ENCODE results near the gene TMEM26. TPM values are rescaled to one million over a fixed set of nuclear protein-coding genes. Genes with fewer than 3 reads are reported as not detected.

The TMEM26 gene
- total and polyA plus RNA-seq, 2 donors from 2014 or later = 1.2 to 1.6 TPM

- no peak overlapping the region for H3K9ac ChIP-seq (ENCODE audit: low read length in 3 of 3)
- H3K27ac ChIP-seq (ENCODE audit: low read depth in 2 of 2, low read length in 2 of 2) = no peak overlapping the region
- no peaks in the 10 kb centered on the region for H3K4me1 ChIP-seq (ENCODE audit: control insufficient read depth in 2 of 3, insufficient read depth in 2 of 3, low read depth in 1 of 3, low read length in 3 of 3)
- H3K27me3 ChIP-seq (ENCODE audit: control insufficient read depth, insufficient read depth, low read length) = no peaks in the 10 kb centered on the region
- H3K36me3 ChIP-seq (ENCODE audit: control insufficient read depth in 2 of 3, insufficient read depth in 3 of 3, low read length in 3 of 3) = no peaks in the 10 kb centered on the region
- FAIRE-seq = no peak
- peak in 1 of 5 donors; percentile 29 for DNase-seq
- H3K9me3 ChIP-seq (ENCODE audit: control insufficient read depth in 2 of 3, insufficient read depth in 1 of 3, low read length in 3 of 3) = no peaks in the 10 kb centered on the region
- no peak overlapping the region for H3K4me3 ChIP-seq (ENCODE audit: low read length in 3 of 3)
- no peak for TF ChIP-seq CTCF (IDR thresholded peaks at IDR 0.05; ENCODE audit: borderline replicate concordance, extremely low read depth, insufficient read depth)
- intact Hi-C loops (cut with DNase I) = no loop called here
Observed at GRCh38 chr10:61475449-61475873, 22.3 kb upstream of the TMEM26 start.

GRCh38 chr10:61472090-61472674 is 19.0 kb upstream of the TMEM26 start:
- Histone ChIP-seq H3K27me3 (ENCODE audit: control insufficient read depth, insufficient read depth, low read length) (no peaks in the 10 kb centered on the region), H3K9me3 (ENCODE audit: control insufficient read depth in 2 of 3, insufficient read depth in 1 of 3, low read length in 3 of 3) (no peaks in the 10 kb centered on the region), H3K4me3 (ENCODE audit: low read length in 3 of 3) (no peak overlapping the region), H3K9ac (ENCODE audit: low read length in 3 of 3) (no peak overlapping the region), H3K4me1 (ENCODE audit: control insufficient read depth in 2 of 3, insufficient read depth in 2 of 3, low read depth in 1 of 3, low read length in 3 of 3) (no peaks in the 10 kb centered on the region), H3K27ac (ENCODE audit: low read depth in 2 of 2, low read length in 2 of 2) (no peak overlapping the region), H3K36me3 (ENCODE audit: control insufficient read depth in 2 of 3, insufficient read depth in 3 of 3, low read length in 3 of 3) (no peaks in the 10 kb centered on the region)
- TF ChIP-seq CTCF (IDR thresholded peaks at IDR 0.05; ENCODE audit: borderline replicate concordance, extremely low read depth, insufficient read depth) = no peak
- DNase-seq = no peak
- intact Hi-C loops (cut with DNase I) = no loop called here
- FAIRE-seq = no peak

- no peak for DNase-seq
- no peak for FAIRE-seq
- Histone ChIP-seq H3K9me3 (ENCODE audit: control insufficient read depth in 2 of 3, insufficient read depth in 1 of 3, low read length in 3 of 3) (no peaks in the 10 kb centered on the region), H3K4me1 (ENCODE audit: control insufficient read depth in 2 of 3, insufficient read depth in 2 of 3, low read depth in 1 of 3, low read length in 3 of 3) (no peaks in the 10 kb centered on the region), H3K36me3 (ENCODE audit: control insufficient read depth in 2 of 3, insufficient read depth in 3 of 3, low read length in 3 of 3) (no peaks in the 10 kb centered on the region), H3K9ac (ENCODE audit: low read length in 3 of 3) (no peak overlapping the region), H3K4me3 (ENCODE audit: low read length in 3 of 3) (no peak overlapping the region), H3K27me3 (ENCODE audit: control insufficient read depth, insufficient read depth, low read length) (no peaks in the 10 kb centered on the region), H3K27ac (ENCODE audit: low read depth in 2 of 2, low read length in 2 of 2) (no peak overlapping the region)
- intact Hi-C loops (cut with DNase I) = no loop called here
- no peak for TF ChIP-seq CTCF (IDR thresholded peaks at IDR 0.05; ENCODE audit: borderline replicate concordance, extremely low read depth, insufficient read depth)
Observed at GRCh38 chr10:61471491-61471890, 18.3 kb upstream of the TMEM26 start.

GRCh38 chr10:61470740-61471139 is 17.6 kb upstream of the TMEM26 start:
- DNase-seq (no peak), FAIRE-seq (no peak)
- Histone ChIP-seq H3K4me3 (ENCODE audit: low read length in 3 of 3) (no peak overlapping the region), H3K9me3 (ENCODE audit: control insufficient read depth in 2 of 3, insufficient read depth in 1 of 3, low read length in 3 of 3) (no peaks in the 10 kb centered on the region), H3K27me3 (ENCODE audit: control insufficient read depth, insufficient read depth, low read length) (no peaks in the 10 kb centered on the region), H3K27ac (ENCODE audit: low read depth in 2 of 2, low read length in 2 of 2) (no peak overlapping the region), H3K9ac (ENCODE audit: low read length in 3 of 3) (no peak overlapping the region), H3K36me3 (ENCODE audit: control insufficient read depth in 2 of 3, insufficient read depth in 3 of 3, low read length in 3 of 3) (no peaks in the 10 kb centered on the region), H3K4me1 (ENCODE audit: control insufficient read depth in 2 of 3, insufficient read depth in 2 of 3, low read depth in 1 of 3, low read length in 3 of 3) (no peaks in the 10 kb centered on the region)
- no peak for TF ChIP-seq CTCF (IDR thresholded peaks at IDR 0.05; ENCODE audit: borderline replicate concordance, extremely low read depth, insufficient read depth)
- intact Hi-C loops (cut with DNase I) = no loop called here
